B cell (primary cell): Measurements from ENCODE around the gene PRPF19. TPM values are rescaled to one million over a fixed set of nuclear protein-coding genes. Genes with fewer than 3 reads are reported as not detected.

Source experiments
- ATAC-seq: fragments of 200-7000 bp; cut with Tn5 transposase; one replicate; pipeline ENCODE4 v1.10.0; 2021; ENCODE audit warnings: low read depth, mild to moderate bottlenecking, moderate number of reproducible peaks, moderate library complexity
- CTCF ChIA-PET: fragments of 350-600 bp; sonication (Branson Sonifier 250); formaldehyde crosslinking; loops from one replicate; lab custom pipeline; 2021; ENCODE audit warnings: antibody characterized with exemption, inconsistent platforms; lab: Charles Lee
- POLR2A ChIA-PET: fragments of 350-600 bp; sonication (Branson Sonifier 250); formaldehyde crosslinking; loops from one replicate; lab custom pipeline; 2021; ENCODE audit warnings: antibody characterized with exemption; lab: Charles Lee
- DNase-seq: peaks from one replicate; pipeline ENCODE4 v3.0.0; 2013
- H2AFZ ChIP-seq: 2 replicates; pipeline ENCODE4 v1.6.1; 2012; ENCODE audit warnings: mild to moderate bottlenecking, low read depth, low read length; ENCODE audit not compliant: insufficient read depth, poor library complexity, severe bottlenecking
- H3K27ac ChIP-seq, 2 donors: 1 replicate in 1 of 2; 2 replicates in 1 of 2; pipeline ENCODE4 v1.5.1; 2012 to 2013; ENCODE audit warnings: low read length in 2 of 2, mild to moderate bottlenecking in 2 of 2, moderate library complexity in 1 of 2
- H3K27me3 ChIP-seq, 4 experiments: fragments of 200-600 bp in 1 of 4; sonication (generic) in 1 of 4; replicated peaks in 1 of 4; 1 replicate in 2 of 4; 2 replicates in 2 of 4; pipeline versions ENCODE4 v1.6.1 to v1.7.0; 2013 to 2016; ENCODE audit warnings: low read length in 3 of 4, mild to moderate bottlenecking in 2 of 4, mixed read lengths in 1 of 4, moderate library complexity in 1 of 4; ENCODE audit not compliant: insufficient read depth in 4 of 4, control insufficient read depth in 3 of 4; ENCODE audit errors: control extremely low read depth in 1 of 4
- H3K36me3 ChIP-seq, 2 experiments: replicated peaks in 1 of 2; 1 replicate in 1 of 2; 2 replicates in 1 of 2; pipeline versions ENCODE4 v1.6.1 to v1.7.1; 2013; ENCODE audit warnings: low read length in 1 of 2; ENCODE audit not compliant: insufficient read depth in 2 of 2, control insufficient read depth in 1 of 2; ENCODE audit errors: control extremely low read depth in 1 of 2, extremely low read depth in 1 of 2
- H3K4me1 ChIP-seq, 2 donors: fragments of 200-600 bp in 1 of 2; sonication (generic) in 1 of 2; 1 replicate in 1 of 2; 2 replicates in 1 of 2; pipeline versions ENCODE4 v1.5.1 to v1.6.1; 2013 to 2017; ENCODE audit warnings: low read length in 2 of 2; ENCODE audit not compliant: control insufficient read depth in 2 of 2, insufficient read depth in 2 of 2
- H3K4me2 ChIP-seq: replicated peaks from 2 replicates; pipeline ENCODE3; 2012; ENCODE audit warnings: mild to moderate bottlenecking, low read depth, low read length; ENCODE audit not compliant: poor library complexity, severe bottlenecking
- H3K4me3 ChIP-seq, 5 experiments: fragments of 200-600 bp in 1 of 5; sonication (generic) in 1 of 5; 1 replicate in 3 of 5; 2 replicates in 2 of 5; pipeline versions ENCODE4 v1.5.1 to v1.7.0; 2011 to 2016; ENCODE audit warnings: low read length in 4 of 5, mild to moderate bottlenecking in 4 of 5, low read depth in 2 of 5, control low read depth in 1 of 5, moderate library complexity in 1 of 5; ENCODE audit not compliant: insufficient read depth in 1 of 5; ENCODE audit errors: control extremely low read depth in 1 of 5, extremely low read depth in 1 of 5
- H3K79me2 ChIP-seq: fragments of 200-600 bp; sonication (generic); one replicate; pipeline ENCODE4 v1.6.0; 2016; ENCODE audit warnings: low read length; ENCODE audit not compliant: control insufficient read depth, insufficient read depth
- H3K9ac ChIP-seq: fragments of 200-600 bp; sonication (generic); 2 replicates; pipeline ENCODE4 v1.6.1; 2017; ENCODE audit warnings: mild to moderate bottlenecking, low read length, moderate library complexity
- H3K9me3 ChIP-seq, 3 donors: one replicate each; pipeline versions ENCODE4 v1.6.1 to v1.7.1; 2013; ENCODE audit warnings: low read length in 2 of 3; ENCODE audit not compliant: control insufficient read depth in 2 of 3, insufficient read depth in 1 of 3; ENCODE audit errors: control extremely low read depth in 1 of 3
- H4K20me1 ChIP-seq: 2 replicates; pipeline ENCODE4 v1.6.0; 2012; ENCODE audit warnings: mild to moderate bottlenecking, low read length; ENCODE audit not compliant: insufficient read depth, control insufficient read depth, poor library complexity, severe bottlenecking
- H3K27ac Mint-ChIP-seq: one replicate; pipeline ENCODE4 v1.8.0; 2021; ENCODE audit warnings: mixed read lengths
- H3K27me3 Mint-ChIP-seq: one replicate; pipeline ENCODE4 v1.8.0; 2021; ENCODE audit warnings: mixed read lengths
- H3K4me1 Mint-ChIP-seq: one replicate; pipeline ENCODE4 v1.8.0; 2021; ENCODE audit warnings: mixed read lengths
- H3K4me3 Mint-ChIP-seq: one replicate; pipeline ENCODE4 v1.8.0; 2021; ENCODE audit warnings: mixed read lengths
- H3K9me3 Mint-ChIP-seq: one replicate; pipeline ENCODE4 v1.8.0; 2022; ENCODE audit warnings: mixed read lengths; ENCODE audit not compliant: insufficient read depth
- CTCF ChIP-seq: fragments of 200-600 bp; IDR thresholded peaks from one replicate; pipeline ENCODE4 v1.8.0; 2022; ENCODE audit warnings: antibody characterized with exemption, mild to moderate bottlenecking
- EZH2 ChIP-seq: IDR thresholded peaks from 2 replicates; pipeline ENCODE4 v1.6.1; 2012; ENCODE audit warnings: borderline replicate concordance, low read depth, mild to moderate bottlenecking, moderate library complexity, low read length; ENCODE audit not compliant: insufficient read depth, poor library complexity, severe bottlenecking
- WGBS: methylation state at CpG from one replicate; pipeline ENCODE4 v1.1.5; 2013; ENCODE audit warnings: missing lambda C conversion rate; ENCODE audit not compliant: insufficient coverage; 5-methylcytosine and 5-hydroxymethylcytosine counted together
- intact Hi-C: fragments of 100-400 bp; cut with micrococcal nuclease; formaldehyde crosslinking; loops from one replicate; pipeline ENCODE4 v1.10.0; 2022
- polyA plus RNA-seq: library from polyadenylated mRNA; depleted of rRNA; stranded (reverse); fragments of >200 nt; gene quantifications from 2 replicates; pipeline ENCODE4 v1.2.3, GENCODE V29; 2012
- total RNA-seq, 2 donors: library from RNA; stranded (reverse); fragments of 120-200 nt in 1 of 2; gene quantifications; 1 replicate in 1 of 2; 2 replicates in 1 of 2; pipeline versions ENCODE4 v1.2.3 to v1.2.4, GENCODE V29; 2013 to 2022

Gene PRPF19
- total and polyA plus RNA-seq, 2 donors (not counting 1 experiment from before 2014, with no cell fraction given): 41.8 to 89.9 TPM

- ATAC-seq (no peak), DNase-seq (no peak)
- Mint-ChIP-seq H3K9me3 (no peaks in the 10 kb centered on the region), H3K27ac (no peak overlapping the region), H3K4me1 (peaks cover 9% of the 10 kb centered on the region), H3K4me3 (no peak overlapping the region), H3K27me3 (no peaks in the 10 kb centered on the region)
- TF ChIP-seq CTCF (no peak), EZH2 (no peak)
- ChIA-PET CTCF (interaction anchor here (0.8 to 1.6 kb wide), 4 partner anchors 24 to 44 kb away, joined by 4 to 5 read pairs (median 4); no protein-coding TSS in a partner anchor), POLR2A (no interaction called here)
- peaks cover 4 to 7% of the 10 kb centered on the region in 2 donors for H3K4me1 ChIP-seq
- H3K27ac ChIP-seq: no peak overlapping the region
- no peak overlapping the region for H2AFZ ChIP-seq
- no peaks in the 10 kb centered on the region for H4K20me1 ChIP-seq
- no peak overlapping the region for H3K4me2 ChIP-seq
- WGBS: 46% methylated on average over 3 of the region's 8 CpGs
- peaks cover 0 to 21% of the 10 kb centered on the region in 2 experiments for H3K36me3 ChIP-seq
- H3K4me3 ChIP-seq: no peak overlapping the region
- peaks cover 0 to under 1% (median 0%) of the 10 kb centered on the region in 4 experiments for H3K27me3 ChIP-seq
- H3K9me3 ChIP-seq: no peaks in the 10 kb centered on the region
- no peak overlapping the region for H3K9ac ChIP-seq
- no peaks in the 10 kb centered on the region for H3K79me2 ChIP-seq
- intact Hi-C loops: no loop called here
Measured at GRCh38 chr11:60854847-60855725, 51.3 kb downstream of the PRPF19 start.
